Measurements from ENCODE around the gene PPP3R1. TPM values are rescaled to one million over a fixed set of nuclear protein-coding genes. Genes with fewer than 3 reads are reported as not detected.

Gene PPP3R1
- polyA plus RNA-seq, 1 donor = 43.9 TPM

Other genes starting within 250 kb of the PPP3R1 start
- gene C1D, start 189.5 kb downstream of the PPP3R1 start, polyA plus RNA-seq = 42.1 TPM
- gene PNO1, start 94.6 kb downstream of the PPP3R1 start, polyA plus RNA-seq = 15.2 TPM
- gene CNRIP1, start 67.4 kb upstream of the PPP3R1 start, polyA plus RNA-seq = 18.6 TPM
- gene PLEK, start 112.8 kb upstream of the PPP3R1 start, polyA plus RNA-seq = 8.0 TPM
- gene FBXO48, start 214.8 kb upstream of the PPP3R1 start, polyA plus RNA-seq = 2.5 TPM
- 2.0 TPM for gene APLF, start 215.1 kb upstream of the PPP3R1 start, polyA plus RNA-seq

Data from large intestine (tissue), 1 donor.